ENCODE results near the gene MCRIP2.

MCRIP2 gene

DNA sequence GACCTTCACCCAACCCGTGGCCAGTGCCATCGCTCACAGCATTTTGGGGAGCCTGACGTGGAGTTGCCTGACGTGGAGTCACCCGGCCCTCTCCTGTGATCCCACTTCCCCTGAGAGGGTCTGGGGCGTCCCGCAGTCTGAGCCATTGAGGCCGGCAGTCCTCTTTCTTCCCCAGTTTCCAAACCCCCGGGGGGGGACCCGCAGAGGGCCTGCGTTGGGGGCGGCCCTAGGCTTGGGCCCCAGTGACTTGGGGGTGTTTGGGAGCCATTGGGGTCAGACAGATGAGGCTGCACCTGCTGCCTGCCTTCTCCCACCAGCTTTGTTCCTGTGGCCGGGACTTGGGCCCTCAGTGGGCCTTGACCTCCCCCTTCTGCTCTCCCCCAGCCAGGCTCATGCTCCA is 28.0 kb downstream of the MCRIP2 start:
- DNase-seq (ENCODE audit: low spot score): no peak
- in situ Hi-C loops (cut with MboI; ENCODE audit: low sequenced_read_pairs, unreplicated experiment): no loop called here
- TF ChIP-seq, protein P1, sequence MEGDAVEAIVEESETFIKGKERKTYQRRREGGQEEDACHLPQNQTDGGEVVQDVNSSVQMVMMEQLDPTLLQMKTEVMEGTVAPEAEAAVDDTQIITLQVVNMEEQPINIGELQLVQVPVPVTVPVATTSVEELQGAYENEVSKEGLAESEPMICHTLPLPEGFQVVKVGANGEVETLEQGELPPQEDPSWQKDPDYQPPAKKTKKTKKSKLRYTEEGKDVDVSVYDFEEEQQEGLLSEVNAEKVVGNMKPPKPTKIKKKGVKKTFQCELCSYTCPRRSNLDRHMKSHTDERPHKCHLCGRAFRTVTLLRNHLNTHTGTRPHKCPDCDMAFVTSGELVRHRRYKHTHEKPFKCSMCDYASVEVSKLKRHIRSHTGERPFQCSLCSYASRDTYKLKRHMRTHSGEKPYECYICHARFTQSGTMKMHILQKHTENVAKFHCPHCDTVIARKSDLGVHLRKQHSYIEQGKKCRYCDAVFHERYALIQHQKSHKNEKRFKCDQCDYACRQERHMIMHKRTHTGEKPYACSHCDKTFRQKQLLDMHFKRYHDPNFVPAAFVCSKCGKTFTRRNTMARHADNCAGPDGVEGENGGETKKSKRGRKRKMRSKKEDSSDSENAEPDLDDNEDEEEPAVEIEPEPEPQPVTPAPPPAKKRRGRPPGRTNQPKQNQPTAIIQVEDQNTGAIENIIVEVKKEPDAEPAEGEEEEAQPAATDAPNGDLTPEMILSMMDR (IDR thresholded peaks at IDR 0.05; ENCODE audit: borderline replicate concordance, control extremely low read depth, extremely low read depth, insufficient read depth, missing control alignments): no peak

DNA sequence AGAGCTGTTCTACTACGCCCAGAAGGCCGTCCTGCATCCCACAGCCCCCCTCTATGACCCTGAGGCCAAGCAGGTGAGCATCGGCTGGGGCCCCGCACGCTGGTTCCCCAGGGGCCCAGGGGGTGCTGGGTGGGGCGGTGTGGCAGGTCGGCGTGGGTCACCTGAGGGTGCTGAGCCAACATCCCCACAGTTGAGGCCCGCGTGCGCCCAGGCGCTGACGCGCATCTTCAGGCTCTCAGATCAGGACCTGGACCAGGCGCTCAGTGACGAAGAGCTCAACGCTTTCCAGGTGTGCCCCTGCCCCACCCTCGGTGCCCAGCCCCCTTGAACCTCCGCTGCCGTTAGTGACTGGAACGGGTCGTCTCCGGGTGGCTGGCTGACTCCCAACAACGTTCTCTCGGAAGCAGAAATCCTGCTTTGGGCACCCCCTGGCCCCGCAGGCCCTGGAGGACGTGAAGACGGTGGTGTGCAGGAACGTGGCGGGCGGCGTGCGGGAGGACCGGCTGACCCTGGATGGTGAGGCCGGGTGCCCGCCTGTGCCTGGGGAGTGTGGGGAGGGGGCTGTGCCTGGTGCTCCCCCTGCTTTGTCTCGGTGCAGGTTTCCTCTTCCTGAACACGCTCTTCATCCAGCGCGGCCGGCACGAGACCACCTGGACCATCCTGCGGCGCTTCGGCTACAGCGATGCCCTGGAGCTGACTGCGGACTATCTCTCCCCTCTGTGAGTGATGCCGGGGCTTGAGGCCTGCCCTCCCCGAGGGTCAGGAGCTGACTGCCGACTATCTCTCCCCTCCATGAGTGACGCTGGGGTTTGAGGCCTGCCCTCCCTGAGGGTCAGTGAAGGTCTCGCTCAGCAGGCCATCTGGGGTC is 29.1 kb downstream of the MCRIP2 start:
- in situ Hi-C loops (cut with MboI; ENCODE audit: low sequenced_read_pairs, unreplicated experiment): no loop called here
- TF ChIP-seq, protein P1 (IDR thresholded peaks at IDR 0.05; ENCODE audit: borderline replicate concordance, control extremely low read depth, extremely low read depth, insufficient read depth, missing control alignments): no peak
- DNase-seq (ENCODE audit: low spot score): no peak

DNA sequence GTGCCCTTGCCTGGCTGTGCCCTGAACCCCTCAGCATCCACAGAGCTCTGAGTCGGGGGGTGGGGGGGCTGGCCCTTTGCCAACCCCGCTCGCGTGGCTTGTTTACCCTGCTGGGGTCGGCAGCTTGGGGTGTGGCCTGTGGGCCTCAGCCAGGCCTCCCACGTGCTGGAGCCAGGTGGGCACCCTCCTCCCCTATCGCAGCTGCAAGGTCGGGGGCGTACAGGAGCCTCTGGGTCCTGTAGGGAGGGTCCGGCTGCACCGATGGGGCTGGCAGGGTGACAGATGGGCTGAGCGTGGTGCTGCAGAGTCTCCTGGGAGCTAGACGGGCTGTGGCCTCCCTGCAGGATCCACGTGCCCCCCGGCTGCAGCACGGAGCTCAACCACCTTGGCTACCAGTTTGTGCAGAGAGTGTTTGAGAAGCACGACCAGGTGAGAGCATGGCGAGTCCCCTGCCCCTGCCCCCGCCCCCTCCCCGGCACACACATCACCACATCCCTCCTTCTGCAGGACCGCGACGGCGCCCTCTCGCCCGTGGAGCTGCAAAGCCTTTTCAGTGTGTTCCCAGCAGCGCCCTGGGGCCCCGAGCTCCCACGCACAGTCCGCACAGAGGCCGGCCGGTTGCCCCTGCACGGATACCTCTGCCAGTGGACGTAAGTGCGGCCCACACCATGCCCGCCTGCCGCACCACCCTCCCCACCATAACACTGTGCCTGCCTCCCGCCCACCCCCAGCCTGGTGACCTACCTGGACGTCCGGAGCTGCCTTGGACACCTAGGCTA is 29.9 kb downstream of the MCRIP2 start:
- TF ChIP-seq, protein P1 (IDR thresholded peaks at IDR 0.05; ENCODE audit: borderline replicate concordance, control extremely low read depth, extremely low read depth, insufficient read depth, missing control alignments): no peak
- in situ Hi-C loops (cut with MboI; ENCODE audit: low sequenced_read_pairs, unreplicated experiment): no loop called here

DNA sequence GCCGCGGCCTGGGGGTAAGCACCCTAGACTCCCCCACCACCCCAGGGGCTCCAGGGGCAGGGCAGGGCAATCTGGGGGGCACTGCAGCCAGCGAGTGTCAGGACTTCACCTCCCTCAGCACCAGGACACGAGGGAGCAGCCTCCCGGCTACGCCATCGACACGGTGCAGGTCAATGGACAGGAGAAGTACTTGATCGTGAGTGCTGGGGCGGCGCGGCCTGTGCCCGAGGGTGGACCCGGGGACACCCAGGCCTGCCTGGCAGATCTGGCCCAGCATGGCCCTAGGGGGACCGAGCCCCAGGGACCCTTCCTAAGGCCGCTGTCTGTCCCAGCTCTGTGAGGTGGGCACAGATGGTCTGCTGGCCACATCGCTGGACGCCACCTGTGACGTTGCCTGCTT is 30.7 kb downstream of the MCRIP2 start:
- TF ChIP-seq, protein P1 (IDR thresholded peaks at IDR 0.05; ENCODE audit: borderline replicate concordance, control extremely low read depth, extremely low read depth, insufficient read depth, missing control alignments): no peak
- in situ Hi-C loops (cut with MboI; ENCODE audit: low sequenced_read_pairs, unreplicated experiment): no loop called here
- DNase-seq (ENCODE audit: low spot score): no peak

More for the DNA sequence above, 29.9 kb downstream of the MCRIP2 start:
- no peak for DNase-seq (ENCODE audit: low spot score)

DNA sequence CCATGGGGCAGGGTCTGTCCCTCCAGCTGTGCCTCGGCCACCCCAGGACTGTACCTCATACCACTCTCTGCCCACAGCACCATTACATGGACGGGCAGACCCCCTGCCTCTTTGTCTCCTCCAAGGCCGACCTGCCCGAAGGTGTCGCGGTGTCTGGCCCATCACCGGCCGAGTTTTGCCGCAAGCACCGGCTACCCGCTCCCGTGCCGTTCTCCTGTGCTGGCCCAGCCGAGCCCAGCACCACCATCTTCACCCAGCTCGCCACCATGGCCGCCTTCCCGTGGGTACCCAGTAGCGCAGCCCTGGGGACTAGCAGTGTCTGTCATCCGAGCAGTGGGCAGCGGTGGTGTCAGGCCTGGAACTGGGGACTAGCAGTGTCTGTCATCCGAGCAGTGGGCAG is 31.2 kb downstream of the MCRIP2 start:
- TF ChIP-seq, protein P1 (IDR thresholded peaks at IDR 0.05; ENCODE audit: borderline replicate concordance, control extremely low read depth, extremely low read depth, insufficient read depth, missing control alignments): no peak
- DNase-seq (ENCODE audit: low spot score): no peak
- in situ Hi-C loops (cut with MboI; ENCODE audit: low sequenced_read_pairs, unreplicated experiment): no loop called here

DNA sequence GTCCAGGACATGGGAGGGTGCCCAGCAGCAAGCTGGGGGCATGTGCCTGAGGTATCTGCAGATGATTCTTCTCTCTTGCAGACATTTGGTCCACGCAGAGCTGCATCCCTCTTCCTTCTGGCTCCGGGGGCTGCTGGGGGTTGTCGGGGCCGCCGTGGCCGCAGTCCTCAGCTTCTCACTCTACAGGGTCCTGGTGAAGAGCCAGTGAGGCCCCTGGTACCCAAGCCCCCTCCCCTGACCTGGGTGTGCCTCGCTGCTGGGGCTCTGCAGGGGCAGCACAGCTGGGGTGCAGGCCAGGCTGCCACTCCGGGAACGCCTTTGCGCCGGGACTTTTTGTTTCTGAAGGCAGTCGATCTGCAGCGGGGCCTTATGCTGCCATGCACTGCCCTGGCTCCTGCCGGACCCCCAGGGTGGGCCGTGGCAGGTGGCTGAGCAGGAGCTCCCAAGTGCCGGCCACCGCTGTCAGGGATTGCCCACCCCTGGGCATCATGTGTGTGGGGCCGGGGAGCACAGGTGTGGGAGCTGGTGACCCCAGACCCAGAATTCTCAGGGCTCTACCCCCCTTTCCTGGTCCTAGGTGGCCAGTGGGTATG is 31.9 kb downstream of the MCRIP2 start:
- TF ChIP-seq, protein P1 (IDR thresholded peaks at IDR 0.05; ENCODE audit: borderline replicate concordance, control extremely low read depth, extremely low read depth, insufficient read depth, missing control alignments): no peak
- no peak for DNase-seq (ENCODE audit: low spot score)
- in situ Hi-C loops (cut with MboI; ENCODE audit: low sequenced_read_pairs, unreplicated experiment): no loop called here
